ENCODE data around the gene TNRC6C.

Gene TNRC6C

DNA sequence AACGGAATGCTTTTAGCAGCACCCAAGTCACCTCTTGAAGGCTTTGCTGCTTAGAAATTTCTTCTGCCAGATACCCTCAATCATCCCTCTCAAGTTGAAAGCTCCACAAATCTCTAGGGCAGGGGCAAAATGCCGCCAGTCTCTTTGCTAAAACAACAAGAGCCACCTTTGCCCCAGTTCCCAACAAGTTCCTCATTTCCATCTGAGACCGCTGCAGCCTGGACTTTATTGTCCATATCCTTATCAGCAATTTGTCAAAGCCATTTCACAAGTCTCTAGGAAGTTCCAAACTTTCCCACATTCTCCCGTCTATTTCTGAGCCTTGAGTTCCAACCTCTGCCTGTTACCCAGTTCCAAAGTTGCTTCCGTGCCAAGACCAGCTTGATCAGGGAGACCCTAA is 142.6 kb downstream of the TNRC6C start:
- TF ChIP-seq CTCF (IDR thresholded peaks at IDR 0.05; ENCODE audit: low read depth, low read length), result no peak
- no peak for DNase-seq (ENCODE audit: low read depth in 2 of 2)
- H3K4me3 ChIP-seq (replicated peaks in 1 of 2; ENCODE audit: low read depth in 2 of 2, low read length in 2 of 2), result no peak overlapping the region

- no peak for DNase-seq (ENCODE audit: low read depth in 2 of 2)
- no peak overlapping the region for H3K4me3 ChIP-seq (replicated peaks in 1 of 2; ENCODE audit: low read depth in 2 of 2, low read length in 2 of 2)
- no peak for TF ChIP-seq CTCF (IDR thresholded peaks at IDR 0.05; ENCODE audit: low read depth, low read length)
These were observed 143.0 kb downstream of the TNRC6C start for GRCh38 chr17:78101542-78101941.

DNA sequence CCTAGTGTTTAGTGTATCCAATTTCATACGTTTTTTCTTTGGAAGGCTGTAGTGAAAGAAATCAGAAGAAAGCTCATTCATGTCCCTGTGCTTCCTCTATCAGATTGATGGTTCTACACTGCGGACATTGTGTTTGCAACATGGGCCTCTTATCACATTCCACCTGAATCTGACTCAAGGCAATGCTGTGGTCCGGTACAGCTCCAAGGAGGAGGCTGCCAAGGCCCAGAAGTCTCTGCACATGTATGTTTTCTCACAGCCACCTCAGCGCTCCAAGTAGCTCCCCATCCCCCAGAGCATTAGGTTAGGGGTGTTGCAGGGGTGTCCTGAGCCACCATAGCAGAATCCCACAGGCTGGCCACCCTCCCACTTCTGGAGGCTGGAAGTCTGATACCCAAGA is 144.8 kb downstream of the TNRC6C start:
- no peak overlapping the region for H3K4me3 ChIP-seq (replicated peaks in 1 of 2; ENCODE audit: low read depth in 2 of 2, low read length in 2 of 2)
- DNase-seq (ENCODE audit: low read depth in 2 of 2), result no peak
- no peak for TF ChIP-seq CTCF (IDR thresholded peaks at IDR 0.05; ENCODE audit: low read depth, low read length)

DNA sequence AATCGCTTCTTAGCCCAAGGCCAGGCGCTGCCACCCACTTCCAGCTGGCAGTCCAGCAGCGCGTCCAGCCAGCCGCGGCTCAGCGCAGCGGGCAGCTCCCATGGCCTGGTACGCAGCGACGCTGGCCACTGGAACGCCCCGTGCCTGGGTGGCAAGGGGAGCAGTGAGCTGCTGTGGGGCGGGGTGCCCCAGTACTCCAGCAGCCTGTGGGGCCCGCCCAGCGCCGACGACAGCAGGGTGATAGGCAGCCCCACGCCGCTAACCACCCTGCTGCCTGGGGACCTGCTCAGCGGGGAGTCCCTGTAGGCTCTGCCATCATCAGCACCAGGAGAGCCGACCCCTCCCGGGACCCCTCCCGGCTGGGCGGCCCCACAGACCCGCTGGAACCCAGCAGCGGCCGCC is 146.0 kb downstream of the TNRC6C start:
- TF ChIP-seq CTCF (IDR thresholded peaks at IDR 0.05; ENCODE audit: low read depth, low read length), result no peak
- no peak overlapping the region for H3K4me3 ChIP-seq (replicated peaks in 1 of 2; ENCODE audit: low read depth in 2 of 2, low read length in 2 of 2)
- DNase-seq (ENCODE audit: low read depth in 2 of 2), result no peak

- DNase-seq (ENCODE audit: low read depth in 2 of 2), result no peak
- no peak overlapping the region for H3K4me3 ChIP-seq (replicated peaks in 1 of 2; ENCODE audit: low read depth in 2 of 2, low read length in 2 of 2)
- TF ChIP-seq CTCF (IDR thresholded peaks at IDR 0.05; ENCODE audit: low read depth, low read length), result no peak
These were observed 146.6 kb downstream of the TNRC6C start for GRCh38 chr17:78105101-78105500.

DNA sequence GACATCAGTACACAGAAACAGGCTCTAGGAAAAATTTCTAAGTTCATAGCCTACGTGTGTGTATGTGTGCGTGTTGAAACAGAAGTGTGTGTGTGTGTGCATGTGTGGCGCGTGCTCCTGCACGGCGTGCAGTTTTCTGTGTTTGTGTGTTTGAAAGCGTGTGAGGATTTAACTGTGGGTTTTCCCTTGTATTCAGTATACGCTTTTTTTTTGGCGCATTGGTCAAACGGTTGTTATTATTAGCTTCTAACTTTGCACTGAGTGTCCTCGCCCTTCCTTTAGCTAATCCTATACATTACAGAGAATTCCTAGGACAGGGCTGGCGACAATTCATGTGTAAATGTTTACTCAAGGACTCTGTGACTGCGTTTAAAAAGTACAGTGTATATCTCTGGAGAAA is 147.0 kb downstream of the TNRC6C start:
- H3K4me3 ChIP-seq (replicated peaks in 1 of 2; ENCODE audit: low read depth in 2 of 2, low read length in 2 of 2), result no peak overlapping the region
- TF ChIP-seq CTCF (IDR thresholded peaks at IDR 0.05; ENCODE audit: low read depth, low read length), result no peak
- no peak for DNase-seq (ENCODE audit: low read depth in 2 of 2)

GRCh38 chr17:78106211-78106610 is 147.7 kb downstream of the TNRC6C start:
- TF ChIP-seq CTCF (IDR thresholded peaks at IDR 0.05; ENCODE audit: low read depth, low read length), result no peak
- no peak overlapping the region for H3K4me3 ChIP-seq (replicated peaks in 1 of 2; ENCODE audit: low read depth in 2 of 2, low read length in 2 of 2)
- no peak for DNase-seq (ENCODE audit: low read depth in 2 of 2)

Measured in cardiac fibroblast (primary cell).